Activated CD8-positive, alpha-beta memory T cell treated with anti-CD3 and anti-CD28 coated beads, Interleukin-2, amount 50 U/mL, for 48 hours (primary cell): ENCODE data around the gene NAA25.

Experiments used
- DNase-seq: peaks from one replicate; pipeline ENCODE4 v3.0.0-alpha.2; 2020

The NAA25 gene

DNA sequence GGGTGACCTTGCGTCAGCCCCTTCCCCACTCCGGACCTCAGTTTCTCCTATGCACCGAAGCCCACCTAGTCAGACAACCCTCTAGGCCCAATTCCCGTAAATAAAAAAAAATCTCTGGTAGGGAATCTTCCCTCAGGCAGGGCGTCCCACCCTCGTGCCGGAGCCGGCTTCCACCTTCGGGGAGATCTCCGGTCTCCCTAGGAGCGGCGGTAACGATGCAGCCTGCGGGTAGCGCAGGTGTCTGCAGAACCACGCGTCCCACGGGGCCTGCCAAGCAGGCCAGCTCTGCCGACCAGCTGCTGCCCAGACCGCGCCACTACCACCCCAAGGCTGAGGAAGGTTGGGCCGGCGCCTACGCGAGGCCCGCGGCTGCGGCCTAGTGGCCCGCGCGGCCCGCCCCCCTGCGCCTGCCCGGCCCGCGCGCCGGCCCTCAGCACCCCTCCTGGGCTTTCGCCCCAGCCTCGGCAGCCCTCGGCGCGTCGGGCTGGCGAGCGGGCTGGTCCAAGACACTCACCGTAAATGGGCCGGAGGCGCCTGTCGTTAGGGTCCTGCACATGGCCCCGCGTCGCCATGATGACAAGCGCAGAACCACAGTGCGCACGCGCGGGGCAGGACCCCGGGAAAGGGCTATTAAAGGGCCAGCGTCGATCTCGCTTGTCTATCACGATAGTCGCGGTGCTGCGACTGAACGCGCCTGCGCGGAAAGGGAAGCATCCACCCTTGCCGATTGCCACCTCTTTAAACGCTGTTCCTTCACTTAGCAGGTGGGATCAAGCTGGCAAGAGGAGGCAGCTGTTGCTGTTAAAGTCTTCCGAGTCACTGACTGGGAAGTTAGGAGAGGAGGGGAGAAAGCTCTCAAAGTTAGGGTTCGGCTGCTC, at the start of gene NAA25:
NAA25 (minus strand) TSS at position 582 of the 878 bp plus-strand sequence; CDS start at position 572, 10 bp downstream.
- DNase-seq: peak; percentile 95

DNA sequence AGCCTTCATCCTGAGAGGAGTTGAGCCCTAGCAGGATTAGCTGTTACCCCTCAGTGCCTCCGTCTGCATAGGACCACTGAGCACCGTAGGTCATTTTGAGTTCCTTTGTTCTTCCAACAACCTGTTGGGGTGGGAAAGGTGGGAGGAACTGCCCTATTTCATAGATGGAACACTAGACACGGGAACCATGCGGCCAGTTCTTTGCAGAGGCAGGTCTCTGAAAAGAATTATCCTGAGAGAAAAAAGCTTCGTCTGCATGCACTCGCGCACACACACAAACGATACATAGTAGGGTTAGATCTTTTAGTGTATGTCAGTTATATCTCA, 45.3 kb upstream of the NAA25 start:
- DNase-seq: peak; percentile 41

DNA sequence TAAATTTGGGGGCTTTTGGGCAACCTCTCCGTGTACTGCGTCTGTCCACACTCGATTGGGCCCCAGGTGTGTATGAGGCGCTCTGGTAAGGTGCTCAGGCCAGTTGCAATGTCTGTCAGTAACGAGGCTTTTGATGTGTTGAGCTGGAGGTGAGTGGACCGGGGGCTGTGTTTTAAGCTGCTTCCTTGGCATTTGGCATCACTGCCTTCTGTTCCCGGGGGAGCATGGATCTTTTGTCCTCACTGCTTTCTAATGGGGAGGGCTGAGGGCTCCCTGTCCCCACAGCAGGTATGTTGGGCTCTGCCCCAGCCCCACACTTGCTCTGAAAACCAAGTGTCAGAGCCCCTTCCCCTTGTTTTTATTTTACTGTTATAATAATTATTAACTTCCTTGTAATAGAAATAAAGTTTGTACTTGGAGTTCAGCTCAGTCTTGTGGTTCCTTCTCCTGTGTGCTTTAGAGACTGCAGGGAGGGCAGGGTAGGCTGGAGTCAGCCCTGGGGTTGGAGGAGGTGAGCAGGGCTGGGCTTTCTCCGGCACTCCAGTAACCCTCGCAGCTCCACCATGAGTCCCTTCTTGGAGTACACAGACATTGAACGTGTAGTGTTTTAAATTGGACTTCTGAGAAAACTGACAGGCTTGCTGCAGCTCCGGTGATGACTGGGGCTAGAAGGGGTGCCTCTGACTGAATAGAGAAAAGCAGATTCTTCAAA, 44.8 kb upstream of the NAA25 start:
- DNase-seq: no peak

DNA sequence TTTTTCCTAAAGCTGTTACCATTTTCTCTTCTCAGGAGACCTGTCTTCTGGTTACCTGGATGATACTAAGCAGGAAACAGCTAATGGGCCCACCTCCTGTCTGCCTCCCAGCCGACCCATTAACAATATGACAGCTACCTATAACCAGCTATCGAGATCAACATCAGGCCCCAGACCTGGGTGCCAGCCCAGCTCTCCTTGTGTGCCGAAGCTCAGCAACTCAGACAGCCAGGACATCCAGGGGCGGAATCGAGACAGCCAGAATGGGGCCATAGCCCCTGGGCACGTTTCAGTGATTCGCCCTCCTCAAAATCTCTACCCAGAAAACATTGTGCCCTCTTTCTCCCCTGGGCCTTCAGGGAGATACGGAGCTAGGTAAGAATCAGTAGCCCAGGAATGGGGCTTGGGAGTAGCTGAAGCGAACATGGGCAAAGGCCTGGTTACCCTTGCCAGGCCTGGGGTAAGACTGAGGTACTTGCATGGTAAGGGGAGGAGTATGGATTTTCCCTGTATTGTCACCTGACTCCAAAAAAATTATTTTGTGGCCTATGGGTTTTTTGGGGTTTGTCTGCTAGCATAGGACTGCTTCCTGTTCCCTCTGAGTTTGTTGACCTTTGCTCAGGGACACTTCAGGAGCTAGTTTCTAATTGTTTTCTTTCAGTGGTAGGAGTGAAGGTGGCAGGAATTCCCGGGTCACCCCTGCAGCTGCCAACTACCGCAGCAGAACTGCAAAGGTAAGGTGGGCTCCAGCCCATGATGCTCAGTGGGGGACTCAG, 43.4 kb upstream of the NAA25 start:
- peak; percentile 46 for DNase-seq

DNA sequence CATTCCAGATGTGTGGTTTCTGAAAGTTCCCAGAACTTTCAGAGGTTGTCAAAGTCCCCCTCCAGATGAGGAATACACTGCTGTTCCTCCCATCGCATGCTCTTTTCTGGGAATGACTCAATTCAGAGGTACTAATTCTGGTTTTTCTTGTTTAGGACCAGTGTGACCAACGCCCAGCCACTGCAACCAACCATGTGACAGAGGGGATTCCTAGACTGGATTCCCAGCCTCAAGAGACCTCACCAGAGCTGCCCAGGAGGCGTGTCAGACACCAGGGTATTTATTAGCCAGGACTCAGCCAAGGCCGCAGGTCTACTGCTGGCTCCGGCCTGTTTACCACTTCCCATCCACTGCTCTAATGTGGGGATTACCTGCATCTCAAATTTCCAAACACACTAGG, 41.0 kb upstream of the NAA25 start:
- DNase-seq: peak; percentile 22

DNA sequence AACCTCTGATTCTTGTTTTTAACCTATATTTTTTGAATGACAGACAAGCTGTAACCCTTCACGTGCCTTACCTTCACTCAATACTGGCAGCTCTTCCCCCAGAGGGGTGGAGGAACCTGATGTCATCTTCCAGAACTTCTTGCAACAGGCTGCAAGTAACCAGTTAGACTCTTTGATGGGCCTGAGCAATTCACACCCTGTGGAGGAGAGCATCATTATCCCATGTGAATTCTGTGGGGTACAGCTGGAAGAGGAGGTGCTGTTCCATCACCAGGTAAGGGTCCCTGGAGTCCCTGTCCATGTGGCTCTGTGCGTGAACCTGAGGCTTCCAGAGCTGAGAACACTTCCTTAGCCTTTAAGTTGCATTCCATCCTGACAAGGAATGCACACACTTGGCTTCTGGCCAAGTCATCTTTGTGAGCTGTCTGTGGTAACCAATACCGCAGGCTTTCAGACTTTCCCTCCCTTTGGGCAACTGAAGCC, 39.5 kb upstream of the NAA25 start:
- DNase-seq: no peak

DNA sequence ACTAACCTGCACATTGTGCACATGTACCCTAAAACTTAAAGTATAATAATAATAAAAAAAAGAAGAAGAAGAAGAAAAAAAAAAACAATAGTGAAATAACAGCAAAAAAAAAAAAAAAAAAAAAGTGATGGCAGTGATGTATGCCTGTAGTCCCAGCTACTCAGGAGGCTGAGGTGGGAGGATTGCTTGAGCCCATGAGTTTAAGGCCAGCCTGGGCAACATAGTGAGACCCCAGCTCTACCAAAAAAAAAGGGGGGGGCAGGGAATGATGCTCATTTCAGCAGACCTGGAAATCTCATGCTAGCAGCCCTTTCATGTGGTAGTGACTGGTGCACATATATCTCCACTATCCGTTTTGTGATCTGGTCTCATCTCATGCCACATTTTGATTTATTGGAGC, 37.5 kb upstream of the NAA25 start:
- DNase-seq: no peak

DNA sequence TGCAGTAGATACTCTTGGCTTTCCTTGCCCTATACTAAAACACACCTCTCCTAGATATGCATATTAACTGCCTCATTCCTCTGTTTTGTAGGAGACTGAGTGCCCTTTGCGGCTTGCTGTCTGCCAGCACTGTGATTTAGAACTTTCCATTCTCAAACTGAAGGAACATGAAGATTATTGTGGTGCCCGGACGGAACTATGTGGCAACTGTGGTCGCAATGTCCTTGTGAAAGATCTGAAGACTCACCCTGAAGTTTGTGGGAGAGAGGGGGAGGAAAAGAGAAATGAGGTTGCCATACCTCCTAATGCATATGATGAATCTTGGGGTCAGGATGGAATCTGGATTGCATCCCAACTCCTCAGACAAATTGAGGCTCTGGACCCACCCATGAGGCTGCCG, 32.1 kb upstream of the NAA25 start:
- peak; percentile 20 for DNase-seq

DNA sequence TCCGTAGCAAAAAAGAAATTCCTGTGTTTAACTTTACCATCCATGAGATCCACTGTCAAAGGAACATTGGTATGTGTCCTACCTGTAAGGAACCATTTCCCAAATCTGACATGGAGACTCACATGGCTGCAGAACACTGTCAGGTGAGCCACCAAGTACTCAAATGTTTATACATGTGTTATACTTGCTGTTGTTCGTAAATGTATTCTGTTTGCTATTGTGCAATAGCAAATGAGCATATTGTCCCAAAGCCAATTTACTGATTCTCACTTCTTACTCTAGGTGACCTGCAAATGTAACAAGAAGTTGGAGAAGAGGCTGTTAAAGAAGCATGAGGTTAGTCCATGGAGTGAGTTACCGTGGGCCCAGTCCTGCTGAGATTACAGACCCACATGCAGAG, 26.1 kb upstream of the NAA25 start:
- no peak for DNase-seq

DNA sequence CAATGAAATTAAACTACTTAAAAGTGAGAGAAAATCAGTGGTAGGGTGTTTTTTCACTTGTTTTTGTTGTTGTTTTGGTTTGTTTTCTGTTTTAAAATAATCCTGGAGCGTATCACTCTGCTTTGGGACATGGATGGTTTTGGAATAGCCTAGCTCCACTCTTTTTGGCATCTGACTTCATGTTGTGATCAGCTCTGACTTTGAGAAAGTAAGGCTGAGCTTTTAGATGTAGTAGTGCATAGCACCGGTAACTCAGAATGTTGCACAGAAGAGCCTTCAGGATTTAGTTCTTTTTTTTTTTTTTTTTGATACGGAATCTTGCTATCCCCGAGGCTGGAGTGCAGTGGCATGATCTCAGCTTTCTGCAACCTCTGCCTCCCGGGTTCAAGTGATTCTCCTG, 24.8 kb upstream of the NAA25 start:
- DNase-seq: no peak

DNA sequence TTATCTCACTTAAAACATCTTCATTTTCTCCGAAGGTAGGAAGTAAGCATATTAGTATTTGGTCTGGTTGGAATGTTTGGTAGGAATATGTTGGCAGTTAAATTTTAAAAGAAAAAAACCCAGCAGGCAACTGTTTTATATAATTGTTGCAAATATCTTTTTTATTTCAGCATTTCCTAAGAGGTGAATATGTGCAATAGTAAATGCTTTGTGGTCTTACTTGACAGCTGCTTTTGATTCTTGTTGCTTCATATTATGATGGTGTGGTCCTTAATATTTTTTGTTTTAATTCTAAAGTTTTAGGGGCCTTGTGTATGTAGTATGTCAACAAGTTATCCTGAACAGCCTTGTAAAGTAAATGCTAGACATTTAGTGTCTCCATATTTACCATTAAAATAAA, 23.1 kb upstream of the NAA25 start:
- no peak for DNase-seq

DNA sequence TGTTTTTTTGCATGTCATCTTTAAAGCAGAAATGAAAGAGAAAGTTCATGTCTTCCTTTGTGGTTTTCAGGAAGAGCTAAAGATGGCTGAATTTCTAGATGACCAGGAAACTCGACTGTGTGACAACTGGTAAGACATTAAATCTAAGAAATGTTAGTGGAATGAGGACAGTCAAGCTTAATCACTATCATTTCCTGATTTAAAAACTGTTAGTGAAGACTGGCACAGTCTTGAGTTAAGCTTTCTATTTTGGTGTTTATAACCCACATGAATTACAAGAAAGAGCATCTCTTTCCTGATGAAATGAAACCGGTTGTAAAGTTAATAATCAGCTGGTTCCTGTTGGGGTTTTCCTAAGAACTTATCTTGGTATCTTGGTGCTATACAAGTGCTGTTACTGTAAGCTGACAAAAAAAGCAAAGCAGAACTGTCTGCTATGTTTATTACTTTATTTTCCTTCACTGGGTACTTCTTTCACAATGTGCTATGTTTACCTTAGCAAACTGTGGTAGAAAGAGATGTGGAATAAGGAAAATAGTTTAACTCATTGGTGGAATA, 21.9 kb upstream of the NAA25 start:
- no peak for DNase-seq

DNA sequence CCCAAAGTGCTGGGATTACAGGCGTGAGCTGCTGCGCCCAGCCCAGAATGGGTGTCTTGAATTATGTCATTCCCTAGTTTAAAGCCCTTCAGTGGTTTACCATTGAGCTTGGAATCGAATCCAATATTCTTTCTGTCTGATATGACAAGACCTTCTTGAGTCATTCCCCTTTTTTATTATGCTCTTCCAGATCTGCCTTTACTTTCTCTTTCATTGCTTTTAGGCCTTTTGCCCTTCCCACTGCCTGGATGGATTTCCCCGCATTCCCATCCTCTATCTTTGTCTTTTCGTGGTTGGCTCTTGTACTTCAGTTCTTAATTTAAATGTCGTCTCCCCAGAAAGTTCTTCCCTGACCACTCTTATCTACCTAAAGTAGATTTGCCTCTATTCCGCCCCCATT, 18.3 kb upstream of the NAA25 start:
- DNase-seq: peak; percentile 26

DNA sequence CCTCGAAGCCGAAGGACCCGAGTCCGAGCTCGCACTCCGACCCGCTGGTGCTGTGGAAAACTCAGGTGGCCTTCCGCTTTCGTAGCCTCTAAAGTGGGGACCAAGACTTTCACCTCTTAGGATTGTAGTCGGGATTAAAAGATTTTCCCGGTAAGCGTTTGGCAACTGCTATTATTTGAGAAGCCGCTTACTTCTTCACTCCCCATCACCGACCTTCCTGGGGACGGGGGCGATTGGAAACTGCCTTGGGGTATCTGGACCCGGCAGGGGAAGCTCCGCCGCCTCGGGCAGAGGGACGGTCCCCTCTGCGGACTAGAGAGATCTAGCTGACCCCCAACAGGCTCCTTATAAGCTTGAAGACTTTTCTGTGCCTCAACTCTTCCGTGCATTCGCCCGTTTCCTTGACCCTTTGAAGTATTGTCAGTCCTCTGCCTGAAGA, 17.4 kb upstream of the NAA25 start:
- DNase-seq: peak; percentile 60

DNA sequence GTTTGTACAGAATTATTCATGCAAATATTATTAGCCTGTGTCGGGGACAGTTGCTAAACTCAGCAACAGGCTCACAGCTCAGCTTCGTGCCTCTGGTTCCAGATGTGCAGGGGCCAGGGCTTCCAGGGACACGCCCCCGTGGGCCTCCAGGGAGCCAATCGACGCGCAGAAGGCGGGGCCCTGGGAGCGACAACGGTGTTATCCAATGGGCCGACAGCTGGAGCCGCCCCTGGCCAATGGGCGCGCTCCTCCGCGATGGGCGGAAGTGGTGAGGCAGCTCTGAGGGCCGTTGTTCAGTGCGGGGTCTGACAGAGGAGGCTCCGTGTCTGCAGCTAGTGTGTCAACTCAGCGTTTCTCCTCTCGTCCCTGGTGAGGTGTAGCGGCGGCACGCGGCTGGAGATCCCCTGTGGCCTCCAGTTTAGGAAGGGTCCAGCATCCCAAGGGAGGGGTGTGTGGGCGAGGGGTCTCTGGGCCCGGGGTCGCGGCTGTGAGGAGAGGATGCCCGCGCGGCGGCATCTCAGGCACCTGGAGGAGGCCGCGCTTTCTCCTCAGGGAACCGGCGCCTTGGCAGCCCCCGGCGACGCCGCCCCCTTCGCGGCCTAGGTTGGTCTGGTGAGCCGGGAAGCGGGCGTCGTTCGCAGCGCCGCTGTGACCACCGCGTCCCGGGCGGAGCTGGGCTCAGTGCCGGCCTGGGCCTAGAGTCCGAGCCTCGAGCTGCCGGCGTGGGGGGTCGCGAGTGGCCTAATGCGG, 16.8 kb upstream of the NAA25 start, which contains the start of gene TRAFD1:
TRAFD1 (plus strand) TSS at position 311 of the 750 bp plus-strand sequence. CDS start 4,963 bp downstream, outside the sequence.
- peak; percentile 99 for DNase-seq

DNA sequence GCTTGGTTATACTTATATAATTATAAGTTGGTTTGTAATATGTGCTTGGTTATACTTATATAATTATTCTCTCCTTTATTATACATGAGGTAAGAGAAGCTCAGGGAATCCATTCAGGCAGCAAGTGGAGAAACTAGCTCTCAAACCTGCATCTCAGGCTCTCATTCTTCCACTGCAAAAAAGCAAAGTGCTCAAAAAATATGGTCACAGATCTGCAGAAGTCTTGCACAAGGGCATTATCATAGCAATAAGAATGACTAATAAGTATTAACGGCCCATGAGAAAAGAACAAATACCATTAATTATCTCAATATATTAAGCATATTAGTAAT, 16.3 kb upstream of the NAA25 start:
- no peak for DNase-seq

DNA sequence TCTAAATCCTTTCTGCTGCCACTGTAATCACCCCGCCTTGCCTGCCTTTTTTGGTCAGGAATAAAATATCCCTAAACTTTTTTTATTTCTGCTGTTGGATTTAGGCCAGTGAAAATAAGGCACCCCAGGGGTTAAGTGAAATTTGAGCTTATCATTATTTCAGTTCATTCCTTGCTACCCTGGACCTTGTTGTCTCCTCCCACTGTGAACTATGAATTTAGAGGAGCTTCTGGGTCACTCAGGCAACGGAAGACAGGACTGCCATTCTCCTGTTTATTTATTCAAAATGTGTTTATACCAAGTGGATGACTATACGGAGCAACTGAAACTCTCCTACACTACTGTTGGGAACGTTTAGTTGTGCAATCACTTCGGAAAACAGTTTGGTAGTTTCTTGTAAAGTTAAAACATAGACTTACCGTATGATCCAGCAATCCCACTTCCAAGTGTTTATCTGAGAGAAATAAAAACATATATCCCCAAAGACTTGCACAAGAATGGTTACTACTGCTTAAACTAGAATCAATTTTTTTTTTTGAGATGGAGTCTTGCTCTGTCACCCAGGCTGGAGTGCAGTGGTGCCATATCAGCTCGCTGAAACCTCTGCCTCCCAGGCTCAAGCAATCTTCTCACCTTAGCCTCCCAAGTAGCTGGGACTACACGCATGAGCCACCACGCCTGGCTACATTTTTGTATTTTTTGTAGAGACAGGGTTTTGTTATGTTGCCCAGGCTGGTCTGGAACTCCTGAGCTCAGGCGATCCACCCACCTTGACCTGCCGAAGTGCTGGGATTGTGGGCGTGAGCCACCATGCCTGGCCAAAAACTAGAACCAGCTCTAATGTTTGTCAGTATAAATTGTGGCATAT, 14.5 kb upstream of the NAA25 start:
- peak; percentile 15 for DNase-seq

DNA sequence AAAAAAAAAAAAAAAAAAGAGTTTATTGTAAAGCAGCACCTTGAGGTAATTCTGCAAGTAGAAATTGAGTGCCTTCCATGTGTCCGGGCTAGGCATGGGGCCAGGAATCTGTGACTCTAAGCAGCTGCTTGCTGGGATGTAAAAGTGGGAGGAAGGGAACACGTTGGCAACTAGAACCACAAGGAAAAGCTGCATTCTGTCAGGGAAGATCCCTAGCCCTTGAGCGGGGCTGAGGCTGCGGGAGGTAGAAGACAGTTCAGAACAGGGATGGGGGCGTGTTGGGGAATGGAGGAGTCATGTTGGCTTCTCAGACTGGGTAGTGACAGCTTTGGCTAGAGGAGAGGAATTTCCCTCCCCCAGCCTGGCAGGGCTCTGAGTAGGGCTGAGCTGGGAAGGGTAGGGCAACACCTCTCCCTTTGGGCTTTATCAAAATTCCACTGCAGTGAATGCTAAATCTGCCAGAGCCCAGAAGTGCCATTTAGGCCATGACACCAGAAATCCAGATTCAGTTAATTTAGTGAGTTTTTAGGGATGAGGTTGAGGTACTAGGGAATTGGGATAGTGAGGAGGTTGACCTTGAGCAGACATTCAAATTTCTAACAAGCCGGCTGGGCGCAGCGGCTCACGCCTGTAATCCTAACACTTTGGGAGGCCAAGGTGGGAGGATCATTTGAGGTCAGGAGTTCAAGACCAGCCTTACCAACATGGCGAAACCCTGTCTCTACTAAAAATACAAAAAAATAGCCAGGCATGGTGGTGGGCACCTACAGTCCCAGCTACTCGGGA, 13.4 kb upstream of the NAA25 start:
- DNase-seq: peak; percentile 44

DNA sequence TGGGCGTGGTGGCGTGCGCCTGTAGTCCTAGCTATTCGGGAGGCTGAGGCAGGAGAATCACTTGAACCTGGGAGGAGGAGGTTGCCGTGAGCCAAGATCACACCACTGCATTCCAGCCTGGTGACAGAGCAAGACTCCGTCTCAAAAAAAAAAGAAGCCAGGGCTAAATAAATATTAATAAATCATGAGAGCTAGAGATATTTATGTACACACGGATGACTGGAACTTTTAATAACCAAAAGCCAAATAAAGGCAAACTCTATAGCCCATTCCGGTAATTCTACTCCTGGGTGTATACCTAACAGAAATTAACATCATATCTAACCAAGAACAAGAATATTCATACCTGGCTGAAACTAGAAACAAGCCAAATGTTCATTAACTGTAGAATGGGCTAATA, 9.1 kb upstream of the NAA25 start:
- no peak for DNase-seq
